ENCODE measurements around the gene RAP1GAP2.
"Not testable (repeated sequence)": the region's sequence is repeated elsewhere in the genome, so short reads cannot be mapped to it uniquely, and the experiment has no call there.

RAP1GAP2 gene
- long read RNA-seq, donor 1, full-length matches to known transcripts = 14 of 14 reads
- long read RNA-seq, donor 1, partial matches to known transcripts = 0 of 14 reads
- long read RNA-seq, donor 1, other reads (novel, unspliced or antisense) = 0 of 14 reads
- long read RNA-seq, donor 2, full-length matches to known transcripts = 9 of 9 reads
- long read RNA-seq, donor 2, partial matches to known transcripts = 0 of 9 reads
- long read RNA-seq, donor 2, other reads (novel, unspliced or antisense) = 0 of 9 reads
- long read RNA-seq, donor 3, full-length matches to known transcripts = 14 of 14 reads
- long read RNA-seq, donor 3, partial matches to known transcripts = 0 of 14 reads
- long read RNA-seq, donor 3, other reads (novel, unspliced or antisense) = 0 of 14 reads
- long read RNA-seq, donor 4, full-length matches to known transcripts = 16 of 16 reads
- long read RNA-seq, donor 4, partial matches to known transcripts = 0 of 16 reads
- long read RNA-seq, donor 4, other reads (novel, unspliced or antisense) = 0 of 16 reads
- long read RNA-seq, donor 5, full-length matches to known transcripts = 18 of 18 reads
- long read RNA-seq, donor 5, partial matches to known transcripts = 0 of 18 reads
- long read RNA-seq, donor 5, other reads (novel, unspliced or antisense) = 0 of 18 reads
- long read RNA-seq, donor 6, full-length matches to known transcripts = 21 of 21 reads
- long read RNA-seq, donor 6, partial matches to known transcripts = 0 of 21 reads
- long read RNA-seq, donor 6, other reads (novel, unspliced or antisense) = 0 of 21 reads
- long read RNA-seq, donor 7 = 0 reads
- long read RNA-seq, donor 8, full-length matches to known transcripts = 22 of 22 reads
- long read RNA-seq, donor 8, partial matches to known transcripts = 0 of 22 reads
- long read RNA-seq, donor 8, other reads (novel, unspliced or antisense) = 0 of 22 reads

- no peak for DNase-seq
Measured at GRCh38 chr17:2796164-2797125, at the start of gene RAP1GAP2. Gene RAP1GAP2, plus strand, starts transcription at chr17:2796438. Its CDS starts 90 bp downstream, at chr17:2796528.

DNA sequence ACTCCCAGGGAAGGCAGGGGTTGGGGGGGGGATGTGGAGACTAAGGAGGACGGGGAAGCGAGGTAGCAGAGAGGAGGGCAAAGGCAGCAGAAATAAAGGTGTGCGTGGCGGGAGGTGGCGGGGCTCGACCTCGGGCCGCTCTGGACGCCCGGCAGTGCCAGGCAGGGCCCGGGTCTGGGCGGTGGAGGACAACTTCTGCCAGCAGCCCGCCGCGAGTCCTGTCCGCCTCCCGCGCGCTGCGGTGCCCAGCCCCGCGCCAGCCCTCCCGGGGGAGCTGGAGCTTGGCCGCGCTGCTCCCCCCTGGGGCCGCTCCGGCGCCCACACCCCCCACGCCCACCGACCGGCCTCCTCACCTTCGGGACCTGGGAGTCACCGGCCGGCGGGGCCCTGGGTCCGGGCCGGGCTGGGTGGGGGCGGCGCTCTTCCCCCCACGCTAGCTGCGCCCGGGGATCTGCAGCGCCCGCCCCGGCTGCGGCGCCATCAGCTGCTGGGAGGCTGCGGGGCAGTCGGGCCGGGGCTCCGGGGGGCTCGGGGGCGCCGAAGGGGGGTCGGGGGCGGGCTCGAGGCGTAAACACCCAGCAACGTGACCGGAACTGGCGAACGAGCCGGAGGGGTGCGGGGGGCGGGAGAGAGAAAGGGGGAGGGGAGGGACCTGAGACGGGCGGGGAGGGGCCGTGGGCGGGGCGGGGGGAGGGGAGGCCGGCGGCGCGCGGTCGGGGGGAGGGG, 47.0 kb upstream of the RAP1GAP2 start, which contains the start of gene CCDC92B:
TSS of gene CCDC92B (minus strand) at position 595 of the 726 bp plus-strand sequence. CDS start 14,507 bp downstream, outside the sequence.
- DNase-seq = no peak

GRCh38 chr17:2749784-2750181, 46.5 kb upstream of the RAP1GAP2 start:
- peak; percentile 76 for DNase-seq

- DNase-seq = no peak
Measured at GRCh38 chr17:2750721-2751120, 45.5 kb upstream of the RAP1GAP2 start.

DNA sequence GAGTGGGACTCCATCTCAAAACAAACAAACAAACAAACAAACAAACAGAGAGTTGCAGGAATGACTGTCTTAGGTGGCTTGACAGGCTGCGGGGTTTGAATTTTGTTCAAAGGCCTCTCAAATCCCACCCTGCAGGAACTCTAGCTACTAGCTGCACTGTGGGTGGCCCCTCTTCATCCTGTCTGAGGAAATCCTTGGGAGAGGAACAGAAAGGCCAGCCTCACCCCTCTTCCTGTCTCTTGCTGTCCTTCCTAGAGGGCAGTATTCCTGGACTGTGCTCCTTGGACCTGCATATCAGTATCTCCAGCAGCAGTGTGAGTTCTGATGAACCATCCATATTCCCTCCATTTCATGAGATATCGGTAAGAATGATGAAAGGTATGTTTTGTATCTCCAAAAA, 44.7 kb upstream of the RAP1GAP2 start:
- DNase-seq = no peak

- peak; percentile 55 for DNase-seq
Measured at GRCh38 chr17:2755891-2756724, 40.1 kb upstream of the RAP1GAP2 start.

DNA sequence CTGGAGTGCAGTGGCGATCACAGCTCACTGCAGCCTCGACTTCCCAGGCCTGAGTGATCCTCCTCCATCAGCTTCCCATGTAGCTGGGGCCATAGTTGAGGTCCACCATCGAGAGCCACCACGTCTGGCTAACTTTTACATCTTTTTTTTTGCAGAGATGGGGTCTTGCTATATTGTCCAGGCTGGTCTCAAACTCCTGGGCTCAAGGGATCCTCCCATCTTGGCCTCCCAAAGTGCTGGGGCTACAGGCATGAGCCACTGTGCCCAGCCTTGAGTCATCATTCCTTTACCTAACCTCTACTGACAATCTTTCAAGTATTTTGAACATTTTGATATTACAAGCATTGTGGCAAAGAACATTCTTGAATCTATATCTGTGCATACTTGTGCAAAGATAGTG, 37.4 kb upstream of the RAP1GAP2 start:
- DNase-seq = no peak

- no peak for DNase-seq
Measured at GRCh38 chr17:2770129-2770528, 26.1 kb upstream of the RAP1GAP2 start.

DNA sequence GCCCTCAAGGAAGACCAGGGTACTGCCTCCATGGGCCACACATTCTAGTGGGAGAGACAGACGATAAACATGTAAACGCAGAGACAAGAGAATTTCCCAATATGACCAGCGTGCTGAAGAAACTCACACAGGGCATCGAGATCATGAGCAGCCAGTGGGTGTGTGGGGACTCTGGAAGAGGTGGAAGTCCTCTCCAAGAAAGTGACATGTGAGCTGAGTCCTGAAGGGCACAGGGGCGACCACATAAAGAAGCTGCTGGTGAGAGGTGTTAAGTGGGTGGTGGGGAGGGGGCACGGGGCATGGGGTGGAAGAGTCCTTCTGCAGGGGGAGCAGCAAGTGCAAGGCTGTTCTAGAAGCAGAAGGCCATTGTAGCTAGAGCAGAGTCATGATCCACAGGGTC, 21.0 kb upstream of the RAP1GAP2 start:
- DNase-seq = no peak

DNA sequence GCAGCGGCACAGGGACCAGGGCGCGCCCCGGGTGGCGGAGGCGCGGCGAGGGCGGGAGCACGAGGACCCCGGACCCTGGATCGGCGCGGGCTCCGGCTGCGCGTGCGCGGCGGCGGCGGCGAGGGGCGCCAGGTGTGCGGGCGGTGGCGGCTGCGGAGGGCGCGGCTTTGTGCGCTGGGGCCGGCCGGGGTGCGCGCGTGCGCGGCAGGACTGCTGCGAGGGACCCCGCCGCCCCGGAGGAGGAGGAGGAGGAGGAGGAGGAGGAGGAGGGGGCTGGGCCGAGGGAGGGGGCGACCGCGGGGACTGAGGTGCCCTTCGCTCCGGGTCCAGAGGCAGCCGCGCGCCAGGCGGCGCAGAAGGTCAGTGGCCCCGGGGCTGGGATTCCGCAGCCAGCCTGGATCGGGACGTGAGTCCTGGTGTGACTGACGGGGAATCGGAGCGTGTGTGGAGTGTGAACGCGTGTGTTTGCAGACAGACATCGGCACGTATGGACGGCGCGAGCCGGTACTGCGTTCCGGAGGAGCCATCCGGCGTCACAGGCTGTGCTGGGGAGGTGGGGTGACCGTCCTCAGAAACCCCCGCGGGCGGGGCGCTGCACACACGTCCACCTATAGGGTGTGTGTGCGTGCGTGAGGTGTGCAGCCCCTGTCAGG, 19.5 kb upstream of the RAP1GAP2 start:
- DNase-seq = peak; percentile 68

- DNase-seq = no peak
Measured at GRCh38 chr17:2777242-2777867, 18.9 kb upstream of the RAP1GAP2 start.

DNA sequence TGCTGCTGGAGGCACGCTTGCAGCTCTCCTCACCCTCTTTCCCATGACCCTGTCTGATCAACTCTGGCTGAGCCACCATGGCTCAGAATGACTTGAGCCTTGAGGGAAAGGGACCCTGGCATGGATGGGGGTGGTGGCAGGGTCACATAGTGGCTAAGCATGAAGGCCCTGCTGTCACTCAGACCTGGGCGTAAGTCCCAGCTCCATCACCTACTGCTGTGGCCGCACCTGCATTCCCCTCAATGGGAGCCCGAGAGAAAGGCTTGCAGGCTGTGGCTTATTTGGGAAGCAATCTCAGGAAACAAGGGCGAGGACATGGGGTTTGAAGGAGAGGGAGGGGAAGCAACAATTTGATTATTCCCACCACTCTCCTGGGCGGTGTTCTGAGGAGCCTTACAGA, 17.7 kb upstream of the RAP1GAP2 start:
- no peak for DNase-seq

- DNase-seq = no peak
Measured at GRCh38 chr17:2779545-2779944, 16.7 kb upstream of the RAP1GAP2 start.

DNA sequence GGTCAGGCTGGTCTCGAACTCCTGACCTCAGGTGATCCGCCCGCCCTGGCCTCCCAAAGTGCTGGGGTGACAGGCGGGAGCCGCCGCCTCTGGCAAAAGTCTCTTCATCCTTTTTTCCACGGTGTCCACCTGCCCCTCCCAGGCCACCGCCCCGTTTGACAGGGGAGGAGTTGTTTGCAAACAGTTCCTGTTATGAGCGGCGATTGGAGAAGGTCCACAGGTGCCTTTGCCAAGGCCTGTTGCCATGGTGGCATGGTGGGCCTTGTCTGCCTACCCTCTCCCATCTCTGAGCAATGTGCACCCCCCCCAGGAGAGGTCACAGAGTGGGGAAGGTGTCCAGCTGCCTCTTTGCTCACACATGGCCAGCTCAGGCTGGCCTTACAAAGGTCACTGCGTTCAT, 16.0 kb upstream of the RAP1GAP2 start:
- no peak for DNase-seq

DNA sequence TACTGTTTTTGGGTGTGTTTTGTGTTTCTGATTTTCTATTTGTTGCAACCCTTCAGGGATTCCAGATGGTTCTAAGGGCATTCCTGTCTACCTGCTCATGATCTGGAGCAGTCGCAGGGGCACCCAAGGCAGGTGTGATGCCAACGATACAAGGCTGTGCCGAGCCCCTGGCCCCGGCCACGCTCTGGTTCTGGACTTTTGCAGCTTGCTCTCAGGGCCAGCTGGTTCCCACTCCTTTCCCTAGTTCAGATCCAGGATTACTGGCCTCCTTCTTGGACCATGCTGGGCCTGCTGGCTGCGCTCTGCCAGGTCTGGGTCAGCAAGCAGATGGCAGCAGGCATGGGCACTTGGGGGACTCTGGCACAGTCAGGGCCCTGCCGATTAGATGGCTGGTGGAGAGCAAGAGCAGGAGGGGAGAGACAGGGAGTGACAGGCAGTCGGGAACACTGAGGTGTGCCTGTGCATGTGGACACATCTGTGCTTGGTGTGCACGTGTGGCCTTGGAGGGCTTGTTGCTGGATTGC, 15.2 kb upstream of the RAP1GAP2 start:
- no peak for DNase-seq

DNA sequence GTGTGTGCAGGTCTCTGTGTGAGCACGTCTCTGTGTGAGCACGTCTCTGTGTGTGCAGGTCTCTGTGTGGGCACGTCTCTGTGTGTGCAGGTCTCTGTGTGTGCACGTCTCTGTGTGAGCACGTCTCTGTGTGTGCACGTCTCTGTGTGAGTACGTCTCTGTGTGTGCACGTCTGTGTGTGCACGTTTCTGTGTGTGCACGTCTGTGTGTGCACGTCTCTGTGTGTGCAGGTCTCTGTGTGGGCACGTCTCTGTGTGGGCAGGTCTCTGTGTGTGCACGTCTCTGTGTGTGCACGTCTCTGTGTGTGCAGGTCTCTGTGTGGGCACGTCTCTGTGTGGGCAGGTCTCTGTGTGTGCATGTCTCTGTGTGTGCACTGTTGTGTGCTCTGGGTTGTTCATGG, 14.6 kb upstream of the RAP1GAP2 start:
- DNase-seq = not testable (repeated sequence)

DNA sequence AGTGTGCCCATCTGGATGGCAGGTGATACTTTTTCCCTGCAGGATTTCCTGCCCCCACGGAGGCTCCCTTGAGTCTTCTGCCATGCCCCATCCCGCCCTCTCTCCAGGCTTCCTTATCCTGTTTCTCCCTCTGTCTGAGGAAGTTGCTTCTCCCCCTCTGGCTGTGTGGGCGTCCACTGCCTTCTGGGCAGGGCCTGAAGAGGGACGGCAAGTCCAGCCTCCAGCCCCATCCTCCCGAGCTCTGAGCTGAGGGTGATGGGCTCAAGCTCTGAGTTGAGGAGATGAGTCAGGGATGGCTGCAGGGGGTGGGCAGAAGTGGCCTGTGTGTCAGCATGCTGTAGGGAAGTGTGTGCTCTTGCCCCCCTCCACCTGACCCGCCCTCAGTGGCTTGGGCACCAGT, 14.2 kb upstream of the RAP1GAP2 start:
- no peak for DNase-seq

DNA sequence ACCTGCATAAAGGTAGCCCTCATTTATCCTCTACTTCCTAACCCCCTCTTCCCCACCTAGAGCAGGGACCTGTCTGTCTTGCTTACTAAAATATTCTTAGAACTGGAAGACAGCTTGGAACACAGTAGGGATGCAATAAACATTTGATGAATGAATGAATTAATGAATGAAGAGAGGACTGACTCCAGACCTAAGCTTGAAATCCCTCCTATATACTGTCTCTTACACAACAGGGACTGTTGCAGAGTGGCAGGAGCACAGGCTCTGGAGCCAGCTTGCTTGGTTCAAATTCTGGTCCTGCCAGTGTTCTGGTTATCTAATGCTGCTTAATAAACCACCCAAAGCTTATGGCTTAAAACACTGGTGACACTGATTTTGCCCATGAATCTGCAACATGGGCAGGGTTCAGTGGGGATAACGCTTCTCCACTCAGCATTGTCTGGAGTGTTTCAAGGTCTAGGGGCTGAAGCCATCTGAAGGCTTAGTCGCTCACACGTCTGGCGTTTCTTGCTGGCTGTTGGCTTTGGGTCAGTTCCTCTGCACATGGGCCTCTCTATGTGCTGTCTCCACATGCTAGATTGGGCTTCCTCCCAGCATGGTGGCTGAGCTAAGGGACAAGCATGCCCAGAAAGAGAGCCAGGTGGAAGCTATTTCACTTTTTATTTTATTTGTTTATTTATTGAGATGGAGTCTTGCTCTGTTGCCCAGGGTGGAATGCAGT, 12.8 kb upstream of the RAP1GAP2 start:
- DNase-seq = no peak
